Activated CD8-positive, alpha-beta memory T cell treated with anti-CD3 and anti-CD28 coated beads for 1 hour (primary cell): ENCODE measurements around the gene PALM.
A peak's percentile ranks its signal among the peaks of the same experiment; 100 is the strongest.
"Not testable (repeated sequence)": the region's sequence is repeated elsewhere in the genome, so short reads cannot be mapped to it uniquely, and the experiment has no call there.

ENCODE experiments used
- DNase-seq, 2 donors: peaks; one replicate each; pipeline ENCODE4 v3.0.0-alpha.2; 2020; ENCODE audit warnings: low read depth in 1 of 2; ENCODE audit errors: extremely low read depth in 1 of 2

PALM gene

GRCh38 chr19:708154-709143, at the start of gene PALM:
Gene PALM, plus strand, starts transcription at chr19:708935. Its CDS starts 212 bp downstream, at chr19:709147.
- no peak for DNase-seq

- no peak for DNase-seq
Observed at GRCh38 chr19:660793-661426, 47.8 kb upstream of the PALM start.

- DNase-seq = peak in 1 of 2 donors; percentile 53
Observed at GRCh38 chr19:661427-662196, 47.1 kb upstream of the PALM start.

GRCh38 chr19:662207-662961, 46.4 kb upstream of the PALM start:
- DNase-seq = peak in 1 of 2 donors; percentile 49

- DNase-seq = peak; percentile 76 to 95
Observed at GRCh38 chr19:662962-663681, 45.6 kb upstream of the PALM start, which contains the start of gene RNF126. Gene RNF126, minus strand, starts transcription at chr19:663214. Its CDS starts 93 bp downstream, at chr19:663121.

GRCh38 chr19:663682-664117, 45.0 kb upstream of the PALM start:
- no peak for DNase-seq

GRCh38 chr19:664913-665443, 43.8 kb upstream of the PALM start:
- DNase-seq = peak; percentile 57 to 61

- not testable (repeated sequence) for DNase-seq
Observed at GRCh38 chr19:666985-667573, 41.7 kb upstream of the PALM start.

GRCh38 chr19:668675-669434, 39.9 kb upstream of the PALM start:
- DNase-seq = not testable (repeated sequence)

GRCh38 chr19:670609-671075, 38.1 kb upstream of the PALM start:
- no peak for DNase-seq

- DNase-seq = no peak
Observed at GRCh38 chr19:674282-675151, 34.2 kb upstream of the PALM start.

- DNase-seq = no peak
Observed at GRCh38 chr19:676007-676338, 32.8 kb upstream of the PALM start.

- no peak for DNase-seq
Observed at GRCh38 chr19:676339-677105, 32.2 kb upstream of the PALM start, which contains the start of gene FSTL3. Gene FSTL3, plus strand, starts transcription at chr19:676392. Its CDS starts 32 bp downstream, at chr19:676424.

GRCh38 chr19:677201-677600, 31.5 kb upstream of the PALM start:
- no peak for DNase-seq

- no peak for DNase-seq
Observed at GRCh38 chr19:677601-678436, 30.9 kb upstream of the PALM start.
